HepG2 (cell line): ENCODE data around the gene SMARCD1. TPM values are rescaled to one million over a fixed set of nuclear protein-coding genes. Genes with fewer than 3 reads are reported as not detected.

Experiments
- FOXO4 ChIP-seq: sonication (generic); formaldehyde crosslinking; conservative IDR thresholded peaks from 2 replicates; pipeline ENCODE4 v1.8.1; 2023; ENCODE audit warnings: missing genetic modification reagents
- GPBP1L1 ChIP-seq: sonication (generic); formaldehyde crosslinking; IDR thresholded peaks from 2 replicates; pipeline ENCODE4 v1.5.0; 2020; ENCODE audit warnings: mild to moderate bottlenecking, missing genetic modification reagents
- IRF2 ChIP-seq: IDR thresholded peaks from 2 replicates; pipeline ENCODE4 v1.6.1; 2018; ENCODE audit warnings: missing genetic modification reagents, missing compliant biosample characterization
- KAT7 ChIP-seq: IDR thresholded peaks from 2 replicates; pipeline ENCODE4 v1.6.1; 2018; ENCODE audit warnings: borderline replicate concordance, missing compliant biosample characterization
- KDM1A ChIP-seq: IDR thresholded peaks from 2 replicates; pipeline ENCODE4 v1.6.1; 2016; ENCODE audit warnings: missing compliant biosample characterization
- MYNN ChIP-seq: sonication (generic); formaldehyde crosslinking; IDR thresholded peaks from 2 replicates; pipeline ENCODE4 v1.4.0; 2020; ENCODE audit warnings: mild to moderate bottlenecking, low read depth, missing genetic modification reagents
- NAIF1 ChIP-seq: sonication (generic); formaldehyde crosslinking; IDR thresholded peaks from 2 replicates; pipeline ENCODE4 v1.5.0; 2020; ENCODE audit warnings: mild to moderate bottlenecking, missing genetic modification reagents, borderline replicate concordance
- PAF1 ChIP-seq: IDR thresholded peaks from 2 replicates; pipeline ENCODE4 v1.6.1; 2016; ENCODE audit warnings: missing genetic modification reagents, missing compliant biosample characterization
- POLR2AphosphoS5 ChIP-seq: IDR thresholded peaks from 2 replicates; pipeline ENCODE4 v1.6.1; 2012; ENCODE audit warnings: low read depth, low read length
- REL ChIP-seq: sonication (generic); formaldehyde crosslinking; conservative IDR thresholded peaks from 2 replicates; pipeline ENCODE4 v1.8.0; 2022; ENCODE audit warnings: mild to moderate bottlenecking, missing genetic modification reagents, moderate library complexity
- SP4 ChIP-seq: sonication (generic); formaldehyde crosslinking; IDR thresholded peaks from 2 replicates; pipeline ENCODE4 v1.8.1; 2023; ENCODE audit warnings: mild to moderate bottlenecking, missing genetic modification reagents
- ZBTB37 ChIP-seq: sonication (generic); formaldehyde crosslinking; IDR thresholded peaks from 2 replicates; pipeline ENCODE4 v1.4.0; 2020; ENCODE audit warnings: mild to moderate bottlenecking, missing genetic modification reagents
- ZFP41 ChIP-seq: sonication (generic); formaldehyde crosslinking; IDR thresholded peaks from 2 replicates; pipeline ENCODE4 v1.4.0; 2020; ENCODE audit warnings: mild to moderate bottlenecking, missing genetic modification reagents, borderline replicate concordance
- ZKSCAN5 ChIP-seq: sonication (generic); formaldehyde crosslinking; IDR thresholded peaks from 2 replicates; pipeline ENCODE4 v1.5.1; 2020; ENCODE audit warnings: mild to moderate bottlenecking, missing genetic modification reagents
- ZNF160 ChIP-seq: sonication (generic); formaldehyde crosslinking; IDR thresholded peaks from 2 replicates; pipeline ENCODE4 v1.8.0; 2022; ENCODE audit warnings: mild to moderate bottlenecking, inconsistent platforms, missing genetic modification reagents
- ZNF263 ChIP-seq: sonication (generic); formaldehyde crosslinking; IDR thresholded peaks from 2 replicates; pipeline ENCODE4 v1.4.0; 2020; ENCODE audit warnings: missing genetic modification reagents
- ZNF333 ChIP-seq: sonication (generic); formaldehyde crosslinking; IDR thresholded peaks from 2 replicates; pipeline ENCODE4 v1.4.0; 2020; ENCODE audit warnings: mild to moderate bottlenecking, missing genetic modification reagents, borderline replicate concordance
- ZNF335 ChIP-seq: sonication (generic); formaldehyde crosslinking; IDR thresholded peaks from 2 replicates; pipeline ENCODE4 v1.4.0; 2020; ENCODE audit warnings: missing genetic modification reagents
- ZNF362 ChIP-seq: sonication (generic); formaldehyde crosslinking; IDR thresholded peaks from 2 replicates; pipeline ENCODE4 v1.4.0; 2020; ENCODE audit warnings: missing genetic modification reagents, mild to moderate bottlenecking, borderline replicate concordance
- ZNF572 ChIP-seq: sonication (generic); formaldehyde crosslinking; IDR thresholded peaks from 2 replicates; pipeline ENCODE4 v1.5.1; 2020; ENCODE audit warnings: mild to moderate bottlenecking, missing genetic modification reagents
- ZNF746 ChIP-seq: sonication (generic); formaldehyde crosslinking; IDR thresholded peaks from 2 replicates; pipeline ENCODE4 v1.8.0; 2022; ENCODE audit warnings: mild to moderate bottlenecking, missing genetic modification reagents
- ZNF800 ChIP-seq: sonication (generic); formaldehyde crosslinking; IDR thresholded peaks from 2 replicates; pipeline ENCODE4 v1.4.0; 2020; ENCODE audit warnings: missing genetic modification reagents
- polyA plus RNA-seq, 8 experiments: library from polyadenylated mRNA; depleted of rRNA in 3 of 8; stranded (reverse) in 7 of 8; unstranded in 1 of 8; fragments of >200 nt; fragmentation: Illumina TruSeq in 4 of 8; extraction: Trizol in 4 of 8; gene quantifications; 2 replicates each; pipeline versions ENCODE4 v1.2.1 to v1.2.3, GENCODE V29; 2011 to 2016; ENCODE audit warnings: low read depth in 4 of 8, missing spikeins in 1 of 8, mixed read lengths in 1 of 8; ENCODE audit not compliant: insufficient read depth in 1 of 8
- total RNA-seq, 5 experiments: library from RNA; depleted of rRNA; stranded (reverse); fragments of >200 nt; fragmentation: Illumina TruSeq; extraction: Trizol; gene quantifications; 2 replicates each; pipeline ENCODE4 v1.2.3, GENCODE V29; 2016; ENCODE audit warnings: low read depth in 1 of 5

Gene SMARCD1
- total and polyA plus RNA-seq, 2 of the 13 experiments (the other 11 are each of a cell fraction or from before 2014, with no cell fraction given) = 51.7 to 54.6 TPM

- TF ChIP-seq ZBTB37 (CRISPR knock-in tag) (no peak), GPBP1L1 (no peak), POLR2AphosphoS5 (no peak), KAT7 (CRISPR knock-in tag) (0 out of 2 replicates have a peak, but pooled peaks have one; percentile 52), NAIF1 (CRISPR knock-in tag) (no peak), ZNF333 (no peak), FOXO4 (CRISPR knock-in tag) (no peak), ZNF746 (CRISPR knock-in tag) (no peak), REL (CRISPR knock-in tag) (no peak), SP4 (no peak), ZNF160 (0 out of 2 replicates have a peak, but pooled peaks have one; percentile 63), ZNF800 (no peak), ZNF362 (CRISPR knock-in tag) (peak; percentile 54; the same call in 1 of the 2 replicates), MYNN (CRISPR knock-in tag) (no peak), PAF1 (CRISPR knock-in tag) (no peak), ZNF572 (CRISPR knock-in tag) (no peak), KDM1A (CRISPR knock-in tag) (no peak), ZFP41 (CRISPR knock-in tag) (no peak), ZNF335 (CRISPR knock-in tag) (no peak), IRF2 (CRISPR knock-in tag) (peak; percentile 46; the same call in 1 of the 2 replicates), ZKSCAN5 (no peak), ZNF263 (peak; percentile 25; the same call in 1 of the 2 replicates)
Measured at GRCh38 chr12:50074936-50075807, 10.0 kb upstream of the SMARCD1 start (continued).
